Epithelial cell of proximal tubule (primary cell): ENCODE data around the gene RNF126. TPM values are rescaled to one million over a fixed set of nuclear protein-coding genes. Genes with fewer than 3 reads are reported as not detected.

Source experiments
- DNase-seq: peaks from one replicate; pipeline ENCODE4 v3.0.0-alpha.2; 2011; ENCODE audit warnings: low read depth
- H3K4me3 ChIP-seq: 2 replicates; pipeline ENCODE4 v1.5.1; 2011; ENCODE audit warnings: low read depth, mild to moderate bottlenecking, low read length
- CTCF ChIP-seq: conservative IDR thresholded peaks from 2 replicates; pipeline ENCODE4 v1.5.1; 2012; ENCODE audit warnings: low read depth, mild to moderate bottlenecking, low read length
- total RNA-seq: library from RNA; depleted of rRNA; stranded (reverse); fragments of >200 nt; gene quantifications from 2 replicates; pipeline ENCODE4 v1.2.3, GENCODE V29; 2015

RNF126 gene
- total RNA-seq, 1 donor from 2014 or later: 102 TPM

GRCh38 chr19:620166-620862 is 42.7 kb downstream of the RNF126 start:
- DNase-seq: no peak
- no peak for TF ChIP-seq CTCF

GRCh38 chr19:619286-620002 is 43.6 kb downstream of the RNF126 start:
- H3K4me3 ChIP-seq: no peak overlapping the region
- no peak for DNase-seq
- TF ChIP-seq CTCF: no peak

More at GRCh38 chr19:620166-620862, 42.7 kb downstream of the RNF126 start:
- H3K4me3 ChIP-seq: no peak overlapping the region

GRCh38 chr19:618674-619285 is 44.2 kb downstream of the RNF126 start:
- no peak for TF ChIP-seq CTCF
- DNase-seq: no peak
- no peak overlapping the region for H3K4me3 ChIP-seq

GRCh38 chr19:618247-618619 is 44.8 kb downstream of the RNF126 start:
- TF ChIP-seq CTCF: no peak
- DNase-seq: no peak
- H3K4me3 ChIP-seq: no peak overlapping the region

- DNase-seq: no peak
- no peak for TF ChIP-seq CTCF
- no peak overlapping the region for H3K4me3 ChIP-seq
Observed at GRCh38 chr19:617551-618246, 45.3 kb downstream of the RNF126 start.

GRCh38 chr19:616747-617526 is 46.1 kb downstream of the RNF126 start:
- TF ChIP-seq CTCF: no peak
- no peak overlapping the region for H3K4me3 ChIP-seq
- DNase-seq: no peak
